A375 (cell line): ENCODE data around the gene DNAAF3. TPM values are rescaled to one million over a fixed set of nuclear protein-coding genes. Genes with fewer than 3 reads are reported as not detected.

Source experiments
- small RNA-seq: library from RNA; depleted of rRNA; stranded (forward); fragments of <200 nt; gene quantifications from one replicate; pipeline ENCODE3, GENCODE V24; 2014
- total RNA-seq: library from RNA; depleted of rRNA; stranded (reverse); fragments of >200 nt; shearing (Covaris generic); gene quantifications from 2 replicates; pipeline ENCODE4 v1.2.3, GENCODE V29; 2014; rRNA removed

The DNAAF3 gene
- 2.6 and 2.9 TPM in 2 replicates for total RNA-seq

GRCh38 chr19:55166530-55167268, at the start of gene DNAAF3:
DNAAF3 (minus strand) TSS chr19:55166613; CDS start chr19:55166413, 200 bp downstream.

DNA sequence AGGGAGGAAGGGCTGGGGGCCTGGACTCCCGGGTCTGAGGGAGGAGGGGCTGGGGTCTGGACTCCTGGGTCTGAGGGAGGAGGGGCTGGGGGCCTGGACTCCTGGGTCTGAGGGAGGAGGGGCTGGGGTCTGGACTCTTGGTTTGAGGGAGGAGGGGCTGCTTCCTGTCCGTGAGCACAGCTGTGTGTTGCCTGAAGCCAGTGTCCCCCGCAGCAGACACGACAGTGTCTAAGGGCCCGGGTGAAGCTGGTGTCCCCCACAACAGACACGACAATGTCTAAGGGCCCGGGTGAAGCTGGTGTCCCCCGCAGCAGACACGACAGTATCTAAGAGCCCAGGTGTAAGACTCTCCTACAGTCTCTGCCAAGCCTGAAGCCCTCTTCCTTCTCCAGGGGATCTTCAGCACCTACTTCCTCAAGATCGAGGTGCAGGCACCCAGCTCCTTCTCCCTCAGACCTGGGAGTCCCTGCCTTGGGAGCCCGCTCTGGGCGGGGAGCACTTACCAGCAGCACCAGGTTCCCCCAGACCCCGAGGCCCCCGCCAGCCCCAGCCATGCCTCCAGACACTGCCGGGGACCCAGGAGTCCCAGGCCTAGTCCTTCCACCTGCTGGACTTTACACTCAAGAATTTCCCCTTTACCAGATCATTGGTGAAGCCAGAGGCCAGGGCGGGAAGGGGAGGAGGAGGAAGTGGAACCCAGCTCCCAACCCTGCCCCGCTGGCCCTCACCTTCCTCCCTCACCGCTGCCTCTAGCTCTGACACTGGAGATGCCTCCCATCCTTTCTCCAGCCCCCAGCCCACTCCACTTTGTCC, 42.7 kb upstream of the DNAAF3 start, which contains the start of gene PTPRH:
Gene PTPRH, minus strand, starts transcription at position 622 of the 813 bp plus-strand sequence. Its CDS starts 68 bp downstream, at position 554.

DNA sequence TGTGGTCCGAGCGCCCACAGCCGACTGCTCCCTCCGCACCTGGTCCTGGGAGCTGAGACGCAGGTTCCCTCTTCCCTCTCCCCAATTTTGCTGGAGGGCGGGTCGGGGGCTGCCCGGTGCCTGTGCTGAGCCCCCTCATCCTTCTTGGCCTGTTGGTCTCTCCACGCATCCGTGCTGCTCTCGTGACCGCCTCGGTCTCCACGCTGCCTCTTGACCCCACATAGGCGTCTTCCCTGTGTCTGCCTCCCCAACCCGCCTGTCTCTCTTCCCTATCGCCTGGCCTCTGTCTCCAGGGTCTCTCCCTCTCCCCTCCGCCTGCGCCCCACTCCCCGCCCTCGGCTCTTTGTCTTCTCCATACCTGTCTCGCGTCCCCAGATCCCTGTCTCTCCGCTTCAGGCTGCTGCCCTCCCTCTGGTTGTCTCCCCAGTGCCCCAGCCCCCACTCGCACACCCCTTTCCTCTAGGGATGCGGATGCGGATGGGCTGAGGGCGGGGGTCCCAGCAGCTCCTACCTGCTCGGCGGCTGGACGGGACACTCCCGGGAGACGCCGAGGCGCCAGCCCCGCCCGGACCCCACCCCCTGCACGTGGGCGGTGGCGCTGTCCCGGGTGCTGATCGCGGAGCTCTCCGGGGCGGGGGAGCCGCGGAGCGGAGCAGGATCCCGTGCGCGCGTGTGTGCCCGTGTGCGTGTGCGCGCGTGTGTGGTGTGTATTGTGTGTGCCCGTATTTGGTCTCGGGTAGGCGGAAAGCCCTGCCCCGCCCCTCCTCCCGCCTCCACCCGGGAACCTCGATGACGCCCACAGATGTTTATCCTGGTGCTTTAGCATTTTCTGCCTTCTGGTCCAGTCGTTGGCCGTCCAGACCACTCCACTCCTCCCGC, 13.4 kb upstream of the DNAAF3 start, which contains the start of gene SYT5:
Gene SYT5, minus strand, starts transcription at position 684 of the 879 bp plus-strand sequence. CDS start 1,248 bp downstream, outside the sequence.

GRCh38 chr19:55157064-55157908, 9.1 kb downstream of the DNAAF3 start, which contains the start of gene TNNI3:
TNNI3 (minus strand) TSS chr19:55157732; CDS start chr19:55157589, 143 bp downstream.

GRCh38 chr19:55149078-55150003, 17.1 kb downstream of the DNAAF3 start, which contains the start of gene TNNT1:
TNNT1 (minus strand) TSS chr19:55149206; CDS start chr19:55147157, 2,049 bp downstream.

GRCh38 chr19:55116859-55117662, 49.4 kb downstream of the DNAAF3 start, which contains the start of gene PPP1R12C:
PPP1R12C (minus strand) TSS chr19:55117637; CDS start chr19:55117543, 94 bp downstream.

Small RNAs within 50 kb of the gene (small RNA-seq; reads per million reads assigned to genes)
- not detected for gene MIR7975
- not detected for gene RF01210

Other genes starting within 250 kb of the DNAAF3 start
- gene NLRP7, start 219.1 kb downstream of the DNAAF3 start, total RNA-seq, result not detected in 2 replicates
- 1.2 and 4.1 TPM in 2 replicates for gene NLRP2, start 200.2 kb downstream of the DNAAF3 start, total RNA-seq
- gene GP6, start 128.3 kb downstream of the DNAAF3 start, total RNA-seq, result not detected in 2 replicates
- 16.1 and 18.9 TPM in 2 replicates for gene RDH13, start 103.5 kb downstream of the DNAAF3 start, total RNA-seq
- 3.0 and 4.6 TPM in 2 replicates for gene EPS8L1, start 90.7 kb downstream of the DNAAF3 start, total RNA-seq
- gene PPP1R12C, start 49.0 kb downstream of the DNAAF3 start, total RNA-seq, result 92.2 and 96.9 TPM in 2 replicates
- 82.8 and 83.9 TPM in 2 replicates for gene TNNT1, start 17.4 kb downstream of the DNAAF3 start, total RNA-seq
- gene TNNI3, start 8.9 kb downstream of the DNAAF3 start, total RNA-seq, result 1.2 TPM in 1 of 2 replicates, not detected in the other
- 3.3 and 5.7 TPM in 2 replicates for gene SYT5, start 13.7 kb upstream of the DNAAF3 start, total RNA-seq
- 16.5 and 18.5 TPM in 2 replicates for gene PTPRH, start 42.9 kb upstream of the DNAAF3 start, total RNA-seq
- 0.90 and 3.1 TPM in 2 replicates for gene TMEM86B, start 62.1 kb upstream of the DNAAF3 start, total RNA-seq
- gene PPP6R1, start 92.4 kb upstream of the DNAAF3 start, total RNA-seq, result 63.9 and 64.2 TPM in 2 replicates
- 83.0 and 94.4 TPM in 2 replicates for gene HSPBP1, start 113.5 kb upstream of the DNAAF3 start, total RNA-seq
- 24.6 and 33.9 TPM in 2 replicates for gene BRSK1, start 117.4 kb upstream of the DNAAF3 start, total RNA-seq
- gene TMEM150B, start 158.7 kb upstream of the DNAAF3 start, total RNA-seq, result not detected in 2 replicates
- gene KMT5C, start 173.3 kb upstream of the DNAAF3 start, total RNA-seq, result 16.7 and 17.0 TPM in 2 replicates
- 0.08 and 0.26 TPM in 2 replicates for gene COX6B2, start 188.1 kb upstream of the DNAAF3 start, total RNA-seq
- not detected in 2 replicates for gene GARIN5B, start 196.6 kb upstream of the DNAAF3 start, total RNA-seq
- gene IL11, start 203.8 kb upstream of the DNAAF3 start, total RNA-seq, result 27.0 and 27.7 TPM in 2 replicates
- gene TMEM190, start 210.2 kb upstream of the DNAAF3 start, total RNA-seq, result 0.45 and 1.4 TPM in 2 replicates
- gene TMEM238, start 217.7 kb upstream of the DNAAF3 start, total RNA-seq, result 1.1 and 1.6 TPM in 2 replicates
- gene RPL28, start 219.3 kb upstream of the DNAAF3 start, total RNA-seq, result 710 and 881 TPM in 2 replicates
- gene UBE2S, start 241.2 kb upstream of the DNAAF3 start, total RNA-seq, result 1,207 and 1,551 TPM in 2 replicates